ENCODE measurements around the gene DAPK2. TPM values are rescaled to one million over a fixed set of nuclear protein-coding genes. Genes with fewer than 3 reads are reported as not detected.

DAPK2 gene
- total and polyA plus RNA-seq, 2 donors (not counting 1 experiment from before 2014, with no cell fraction given) = 8.3 to 31.9 TPM

GRCh38 chr15:63933522-63933921 lies 112.8 kb downstream of the DAPK2 start:
- H3K4me2 ChIP-seq (replicated peaks; ENCODE audit: low read depth, low read length, poor library complexity, severe bottlenecking) = no peak overlapping the region
- Mint-ChIP-seq H3K4me3 (no peak overlapping the region), H3K9me3 (ENCODE audit: insufficient read depth) (no peaks in the 10 kb centered on the region), H3K27ac (no peak overlapping the region), H3K27me3 (no peaks in the 10 kb centered on the region), H3K4me1 (peaks cover 5% of the 10 kb centered on the region)
- ATAC-seq (ENCODE audit: low read depth) = no peak
- H3K27me3 ChIP-seq (replicated peaks in 1 of 4; ENCODE audit: control extremely low read depth in 1 of 4, control insufficient read depth in 3 of 4, insufficient read depth in 4 of 4, low read length in 3 of 4) = no peaks in the 10 kb centered on the region
- intact Hi-C loops (cut with micrococcal nuclease) = no loop called here
- H3K27ac ChIP-seq (ENCODE audit: low read length in 2 of 2) = no peak overlapping the region
- ChIA-PET CTCF (interaction anchor here (0.7 to 5.7 kb wide), 2 partner anchors 12 to 77 kb away, joined by 3 to 23 read pairs; no protein-coding TSS in a partner anchor), POLR2A (no interaction called here)
- H4K20me1 ChIP-seq (ENCODE audit: control insufficient read depth, insufficient read depth, low read length, poor library complexity, severe bottlenecking) = no peaks in the 10 kb centered on the region
- no peak overlapping the region for H3K9ac ChIP-seq (ENCODE audit: low read length)
- 92% methylated on average over 4 of the region's 5 CpGs for WGBS (ENCODE audit: insufficient coverage)
- H3K4me1 ChIP-seq (ENCODE audit: control insufficient read depth in 2 of 2, insufficient read depth in 2 of 2, low read length in 2 of 2) = peaks cover 1 to 3% of the 10 kb centered on the region in 2 donors
- TF ChIP-seq, protein P1, sequence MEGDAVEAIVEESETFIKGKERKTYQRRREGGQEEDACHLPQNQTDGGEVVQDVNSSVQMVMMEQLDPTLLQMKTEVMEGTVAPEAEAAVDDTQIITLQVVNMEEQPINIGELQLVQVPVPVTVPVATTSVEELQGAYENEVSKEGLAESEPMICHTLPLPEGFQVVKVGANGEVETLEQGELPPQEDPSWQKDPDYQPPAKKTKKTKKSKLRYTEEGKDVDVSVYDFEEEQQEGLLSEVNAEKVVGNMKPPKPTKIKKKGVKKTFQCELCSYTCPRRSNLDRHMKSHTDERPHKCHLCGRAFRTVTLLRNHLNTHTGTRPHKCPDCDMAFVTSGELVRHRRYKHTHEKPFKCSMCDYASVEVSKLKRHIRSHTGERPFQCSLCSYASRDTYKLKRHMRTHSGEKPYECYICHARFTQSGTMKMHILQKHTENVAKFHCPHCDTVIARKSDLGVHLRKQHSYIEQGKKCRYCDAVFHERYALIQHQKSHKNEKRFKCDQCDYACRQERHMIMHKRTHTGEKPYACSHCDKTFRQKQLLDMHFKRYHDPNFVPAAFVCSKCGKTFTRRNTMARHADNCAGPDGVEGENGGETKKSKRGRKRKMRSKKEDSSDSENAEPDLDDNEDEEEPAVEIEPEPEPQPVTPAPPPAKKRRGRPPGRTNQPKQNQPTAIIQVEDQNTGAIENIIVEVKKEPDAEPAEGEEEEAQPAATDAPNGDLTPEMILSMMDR (IDR thresholded peaks at IDR 0.05) = no peak
- TF ChIP-seq EZH2 (IDR thresholded peaks at IDR 0.05; ENCODE audit: borderline replicate concordance, insufficient read depth, low read depth, low read length, poor library complexity, severe bottlenecking) = no peak
- no peaks in the 10 kb centered on the region for H3K36me3 ChIP-seq (replicated peaks in 1 of 2; ENCODE audit: control extremely low read depth in 1 of 2, control insufficient read depth in 1 of 2, extremely low read depth in 1 of 2, insufficient read depth in 2 of 2, low read length in 1 of 2)
- no peaks in the 10 kb centered on the region for H3K79me2 ChIP-seq (ENCODE audit: control insufficient read depth, insufficient read depth, low read length)
- no peaks in the 10 kb centered on the region for H3K9me3 ChIP-seq (ENCODE audit: control extremely low read depth in 1 of 3, control insufficient read depth in 2 of 3, insufficient read depth in 1 of 3, low read length in 2 of 3)
- H3K4me3 ChIP-seq (ENCODE audit: control extremely low read depth in 1 of 5, extremely low read depth in 1 of 5, insufficient read depth in 1 of 5, low read depth in 2 of 5, low read length in 4 of 5) = no peak overlapping the region
- no peak for DNase-seq
- H2AFZ ChIP-seq (ENCODE audit: insufficient read depth, low read depth, low read length, poor library complexity, severe bottlenecking) = no peak overlapping the region

DNA sequence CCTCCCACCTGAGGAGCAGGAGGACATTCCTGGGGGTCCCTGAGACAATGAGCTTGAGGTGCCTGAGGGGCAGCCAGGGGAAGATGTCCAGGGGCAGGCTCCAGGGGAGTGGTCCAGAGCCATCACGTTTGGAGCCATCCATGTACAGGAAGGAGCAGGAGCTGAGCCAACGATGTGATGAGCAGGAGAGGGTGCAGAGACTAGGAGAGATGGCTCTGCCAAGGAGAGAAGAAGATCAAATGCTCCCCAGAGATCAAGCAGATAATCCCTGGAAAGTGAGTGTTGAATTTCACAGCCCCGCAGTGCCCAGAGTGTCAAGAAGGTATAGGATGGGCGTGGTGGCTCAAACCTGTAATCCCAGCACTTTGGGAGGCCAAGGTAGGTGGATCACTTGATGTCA lies 114.7 kb downstream of the DAPK2 start:
- Histone ChIP-seq H3K79me2 (ENCODE audit: control insufficient read depth, insufficient read depth, low read length) (no peaks in the 10 kb centered on the region), H3K9ac (ENCODE audit: low read length) (no peak overlapping the region), H3K4me3 (ENCODE audit: control extremely low read depth in 1 of 5, extremely low read depth in 1 of 5, insufficient read depth in 1 of 5, low read depth in 2 of 5, low read length in 4 of 5) (no peak overlapping the region), H3K9me3 (ENCODE audit: control extremely low read depth in 1 of 3, control insufficient read depth in 2 of 3, insufficient read depth in 1 of 3, low read length in 2 of 3) (no peaks in the 10 kb centered on the region), H3K4me2 (replicated peaks; ENCODE audit: low read depth, low read length, poor library complexity, severe bottlenecking) (no peak overlapping the region), H3K36me3 (replicated peaks in 1 of 2; ENCODE audit: control extremely low read depth in 1 of 2, control insufficient read depth in 1 of 2, extremely low read depth in 1 of 2, insufficient read depth in 2 of 2, low read length in 1 of 2) (no peaks in the 10 kb centered on the region), H3K27ac (ENCODE audit: low read length in 2 of 2) (no peak overlapping the region), H4K20me1 (ENCODE audit: control insufficient read depth, insufficient read depth, low read length, poor library complexity, severe bottlenecking) (no peaks in the 10 kb centered on the region), H2AFZ (ENCODE audit: insufficient read depth, low read depth, low read length, poor library complexity, severe bottlenecking) (no peak overlapping the region), H3K4me1 (ENCODE audit: control insufficient read depth in 2 of 2, insufficient read depth in 2 of 2, low read length in 2 of 2) (no peaks in the 10 kb centered on the region), H3K27me3 (replicated peaks in 1 of 4; ENCODE audit: control extremely low read depth in 1 of 4, control insufficient read depth in 3 of 4, insufficient read depth in 4 of 4, low read length in 3 of 4) (no peaks in the 10 kb centered on the region)
- CTCF ChIA-PET = interaction anchor here (0.7 to 5.7 kb wide), 2 partner anchors 14 to 180 kb away, joined by 3 to 23 read pairs; no protein-coding TSS in a partner anchor
- TF ChIP-seq, protein P1 (IDR thresholded peaks at IDR 0.05) = no peak
- no peak for TF ChIP-seq EZH2 (IDR thresholded peaks at IDR 0.05; ENCODE audit: borderline replicate concordance, insufficient read depth, low read depth, low read length, poor library complexity, severe bottlenecking)
- POLR2A ChIA-PET = no interaction called here
- ATAC-seq (ENCODE audit: low read depth) (no peak), DNase-seq (no peak)
- Mint-ChIP-seq H3K9me3 (ENCODE audit: insufficient read depth) (no peaks in the 10 kb centered on the region), H3K27ac (no peak overlapping the region), H3K27me3 (no peaks in the 10 kb centered on the region), H3K4me3 (no peak overlapping the region), H3K4me1 (no peaks in the 10 kb centered on the region)
- 94% methylated on average over 3 of the region's 4 CpGs for WGBS (ENCODE audit: insufficient coverage)
- intact Hi-C loops (cut with micrococcal nuclease) = no loop called here

Measured in B cell (primary cell).